RWPE2 (cell line): ENCODE results near the gene CABCOCO1.

ENCODE experiments used
- ATAC-seq: fragments of 200-7000 bp; cut with Tn5 transposase; 3 replicates; pipeline ENCODE4 v1.9.1; 2021; ENCODE audit warnings: low read depth
- DNase-seq: peaks from one replicate; pipeline ENCODE4 v3.0.0-alpha.2; 2020; ENCODE audit warnings: low spot score
- H3K27ac ChIP-seq: fragments of 450-650 bp; 2 replicates; pipeline ENCODE4 v1.5.1; 2017; ENCODE audit warnings: mild to moderate bottlenecking; ENCODE audit not compliant: poor library complexity, severe bottlenecking
- H3K27me3 ChIP-seq: fragments of 250-450 bp; sonication (Bioruptor Pico); 2 replicates; pipeline ENCODE4 v1.5.1; 2021; ENCODE audit warnings: mild to moderate bottlenecking, moderate library complexity; ENCODE audit not compliant: insufficient read depth, poor library complexity, severe bottlenecking
- H3K36me3 ChIP-seq: fragments of 250-450 bp; sonication (Bioruptor Pico); 2 replicates; pipeline ENCODE4 v1.5.1; 2020; ENCODE audit warnings: low read depth, mild to moderate bottlenecking, moderate library complexity
- H3K4me1 ChIP-seq: fragments of 250-450 bp; sonication (Bioruptor Pico); 2 replicates; pipeline ENCODE4 v1.5.1; 2021; ENCODE audit warnings: mild to moderate bottlenecking, moderate library complexity; ENCODE audit not compliant: insufficient read depth, poor library complexity, severe bottlenecking
- H3K4me3 ChIP-seq: fragments of 250-450 bp; sonication (Bioruptor Pico); 2 replicates; pipeline ENCODE4 v1.5.1; 2021; ENCODE audit warnings: mild to moderate bottlenecking, moderate library complexity; ENCODE audit not compliant: severe bottlenecking
- H3K9me3 ChIP-seq: fragments of 250-450 bp; sonication (Bioruptor Pico); 2 replicates; pipeline ENCODE4 v1.5.1; 2021; ENCODE audit warnings: mild to moderate bottlenecking, moderate library complexity; ENCODE audit not compliant: severe bottlenecking
- CTCF ChIP-seq: fragments of 450-650 bp; IDR thresholded peaks from one replicate; pipeline ENCODE4 v1.5.1; 2017; ENCODE audit warnings: mild to moderate bottlenecking, moderate library complexity; ENCODE audit not compliant: poor library complexity, severe bottlenecking

Gene CABCOCO1

DNA sequence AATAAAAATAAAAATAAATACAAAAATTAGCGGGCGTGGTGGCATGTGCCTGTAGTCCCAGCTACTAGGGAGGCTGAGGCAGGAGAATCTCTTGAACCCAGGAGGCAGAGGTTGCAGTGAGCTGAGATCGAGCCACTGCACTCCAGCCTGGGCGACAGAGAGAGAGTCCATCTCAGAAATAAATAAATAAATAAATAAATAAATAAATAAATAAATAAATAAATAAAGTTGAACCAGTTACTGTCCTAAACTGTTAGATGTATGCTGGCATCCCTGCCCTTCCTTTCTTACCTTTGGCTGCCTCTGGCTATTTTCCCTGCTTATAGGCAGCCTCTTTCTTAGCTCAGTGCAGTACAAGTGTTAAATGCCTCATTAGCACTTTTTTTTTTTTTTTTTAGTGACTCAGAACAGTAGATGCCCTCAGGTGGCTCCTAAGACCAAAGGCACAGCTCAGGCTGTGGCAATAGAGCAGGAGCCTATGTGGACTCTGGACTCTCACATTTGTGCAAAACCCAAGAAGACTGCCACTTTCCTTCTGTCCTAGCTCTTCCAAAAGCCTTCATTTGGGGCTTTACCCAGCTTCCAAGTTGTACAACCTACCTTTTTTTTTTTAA is 30.6 kb upstream of the CABCOCO1 start:
- Histone ChIP-seq H3K4me3 (no peak overlapping the region), H3K27me3 (no peaks in the 10 kb centered on the region), H3K4me1 (peaks cover 60% of the 10 kb centered on the region), H3K36me3 (no peaks in the 10 kb centered on the region), H3K27ac (no peak overlapping the region), H3K9me3 (no peaks in the 10 kb centered on the region)
- ATAC-seq = no peak
- DNase-seq = no peak
- TF ChIP-seq CTCF = no peak

GRCh38 chr10:61633665-61634064 is 29.1 kb upstream of the CABCOCO1 start:
- DNase-seq (no peak), ATAC-seq (peak; percentile 19; the same call in 2 of the 3 replicates)
- H3K27me3 ChIP-seq = no peaks in the 10 kb centered on the region
- H3K4me1 ChIP-seq = peaks cover 45% of the 10 kb centered on the region
- H3K4me3 ChIP-seq = no peak overlapping the region
- H3K36me3 ChIP-seq = no peaks in the 10 kb centered on the region
- TF ChIP-seq CTCF = no peak
- H3K27ac ChIP-seq = peak overlapping the region; percentile 45
- no peaks in the 10 kb centered on the region for H3K9me3 ChIP-seq

DNA sequence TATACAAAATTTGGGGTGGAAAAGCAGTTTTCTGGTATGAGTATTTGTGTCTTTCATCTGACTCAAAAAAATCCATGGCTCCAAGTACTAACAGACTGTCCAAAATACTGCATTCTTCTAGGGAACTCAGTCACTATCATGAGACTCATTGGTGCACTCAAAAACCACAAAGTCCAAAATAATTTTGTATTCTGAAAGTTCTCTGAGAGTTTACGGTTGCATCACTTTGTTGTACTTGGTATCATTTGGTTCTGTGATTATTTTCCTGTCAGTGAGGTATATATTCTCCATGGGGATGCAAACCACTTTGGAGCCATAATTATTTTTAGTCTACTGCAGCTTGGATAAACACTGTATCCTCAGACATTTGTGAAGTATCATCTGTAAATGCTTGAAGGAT is 28.0 kb upstream of the CABCOCO1 start:
- TF ChIP-seq CTCF = no peak
- peak overlapping the region; percentile 79 for H3K27ac ChIP-seq
- no peak overlapping the region for H3K4me3 ChIP-seq
- ATAC-seq (no peak), DNase-seq (no peak)
- no peaks in the 10 kb centered on the region for H3K9me3 ChIP-seq
- H3K4me1 ChIP-seq = peaks cover 34% of the 10 kb centered on the region
- H3K27me3 ChIP-seq = no peaks in the 10 kb centered on the region
- no peaks in the 10 kb centered on the region for H3K36me3 ChIP-seq

GRCh38 chr10:61635471-61635870 is 27.3 kb upstream of the CABCOCO1 start:
- ATAC-seq = no peak
- peaks cover 34% of the 10 kb centered on the region for H3K4me1 ChIP-seq

More at GRCh38 chr10:61635471-61635870, 27.3 kb upstream of the CABCOCO1 start:
- H3K9me3 ChIP-seq = no peaks in the 10 kb centered on the region
- no peak for TF ChIP-seq CTCF
- no peaks in the 10 kb centered on the region for H3K27me3 ChIP-seq
- no peak overlapping the region for H3K4me3 ChIP-seq
- no peaks in the 10 kb centered on the region for H3K36me3 ChIP-seq
- DNase-seq = no peak
- H3K27ac ChIP-seq = peak overlapping the region; percentile 79
